Activated CD8-positive, alpha-beta T cell treated with anti-CD3 and anti-CD28 coated beads for 36 hours (primary cell): ENCODE results near the gene IQSEC3. TPM values are rescaled to one million over a fixed set of nuclear protein-coding genes. Genes with fewer than 3 reads are reported as not detected.

ENCODE experiments used
- ATAC-seq: fragments of 200-7000 bp; cut with Tn5 transposase; one replicate; pipeline ENCODE4 v1.10.0; 2021; ENCODE audit warnings: mild to moderate bottlenecking, moderate library complexity
- CTCF ChIA-PET: fragments of 350-600 bp; sonication (Branson Sonifier 250); formaldehyde crosslinking; loops from one replicate; lab custom pipeline; 2021; ENCODE audit warnings: antibody characterized with exemption; lab: Charles Lee
- POLR2A ChIA-PET: fragments of 350-600 bp; sonication (Branson Sonifier 250); formaldehyde crosslinking; loops from one replicate; lab custom pipeline; 2021; ENCODE audit warnings: antibody characterized with exemption; lab: Charles Lee
- DNase-seq: peaks from one replicate; pipeline ENCODE4 v3.0.0-alpha.2; 2020
- H3K27ac Mint-ChIP-seq: one replicate; pipeline ENCODE4 v1.8.0; 2021; ENCODE audit warnings: mild to moderate bottlenecking, mixed read lengths
- H3K27me3 Mint-ChIP-seq: one replicate; pipeline ENCODE4 v1.8.0; 2021; ENCODE audit warnings: mixed read lengths
- H3K36me3 Mint-ChIP-seq: one replicate; pipeline ENCODE4 v1.8.0; 2021; ENCODE audit warnings: low read depth, mixed read lengths
- H3K4me1 Mint-ChIP-seq: one replicate; pipeline ENCODE4 v1.8.0; 2021; ENCODE audit warnings: low read depth, mixed read lengths
- H3K4me3 Mint-ChIP-seq: one replicate; pipeline ENCODE4 v1.8.0; 2021; ENCODE audit warnings: mild to moderate bottlenecking, moderate library complexity, mixed read lengths
- H3K9me3 Mint-ChIP-seq: one replicate; pipeline ENCODE4 v1.8.0; 2021; ENCODE audit warnings: mixed read lengths
- CTCF ChIP-seq: fragments of 200-600 bp; IDR thresholded peaks from one replicate; pipeline ENCODE4 v1.8.0; 2022; ENCODE audit warnings: antibody characterized with exemption, mild to moderate bottlenecking
- intact Hi-C: fragments of 100-400 bp; cut with micrococcal nuclease; formaldehyde crosslinking; loops from one replicate; pipeline ENCODE4 v1.10.0; 2022
- total RNA-seq, 2 experiments: library from RNA; stranded (reverse); gene quantifications; one replicate each; pipeline ENCODE4 v1.2.3, GENCODE V29; 2021

IQSEC3 gene
- total RNA-seq, 2 experiments from 2014 or later = 2.5 to 2.7 TPM

DNA sequence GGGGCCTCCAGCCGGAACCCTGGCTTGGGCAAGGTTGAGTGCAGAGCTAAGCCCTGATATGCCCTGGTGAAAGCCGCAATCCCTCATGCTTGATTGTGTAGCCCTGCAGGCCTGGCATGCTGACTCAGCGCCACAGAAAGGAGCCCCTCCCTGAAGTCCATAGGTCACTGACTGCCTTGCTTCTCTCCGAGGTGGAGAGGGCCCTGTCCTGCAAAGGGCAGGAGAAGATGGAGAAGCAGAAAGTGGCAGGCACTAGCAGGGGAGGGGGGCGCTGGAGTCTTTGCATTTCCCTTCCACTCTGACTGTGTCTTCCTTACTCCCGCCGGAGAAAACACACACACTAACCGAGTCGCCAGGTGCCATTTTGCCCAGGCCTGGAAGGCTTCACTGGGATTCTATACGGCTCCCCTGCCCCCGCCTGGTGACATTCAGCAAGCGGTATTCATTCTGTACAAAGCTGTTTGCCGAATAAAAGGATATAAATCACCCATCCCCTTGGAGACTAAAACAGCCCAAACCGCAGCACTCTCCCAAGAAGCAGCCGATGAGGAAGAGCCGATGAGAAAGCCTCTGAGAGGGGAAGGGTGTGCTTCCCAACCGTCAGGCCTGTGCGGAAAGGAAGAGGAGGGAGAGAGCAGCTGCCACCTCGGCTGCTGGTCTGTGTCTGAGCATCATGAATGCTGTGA is 77.5 kb downstream of the IQSEC3 start:
- ChIA-PET CTCF (no interaction called here), POLR2A (no interaction called here)
- Mint-ChIP-seq H3K27ac (no peak overlapping the region), H3K4me1 (peaks cover 11% of the 10 kb centered on the region), H3K27me3 (peaks cover 5% of the 10 kb centered on the region), H3K36me3 (no peaks in the 10 kb centered on the region), H3K9me3 (no peaks in the 10 kb centered on the region), H3K4me3 (no peak overlapping the region)
- intact Hi-C loops = no loop called here
- no peak for TF ChIP-seq CTCF
- no peak for ATAC-seq
- DNase-seq = no peak

GRCh38 chr12:144650-145284 is 78.2 kb downstream of the IQSEC3 start:
- H3K36me3 Mint-ChIP-seq = no peaks in the 10 kb centered on the region
- no peak for ATAC-seq
- no peak overlapping the region for H3K27ac Mint-ChIP-seq
- ChIA-PET CTCF (no interaction called here), POLR2A (no interaction called here)
- peaks cover 10% of the 10 kb centered on the region for H3K4me1 Mint-ChIP-seq
- TF ChIP-seq CTCF = no peak
- intact Hi-C loops = no loop called here
- H3K27me3 Mint-ChIP-seq = peaks cover 3% of the 10 kb centered on the region
- no peaks in the 10 kb centered on the region for H3K9me3 Mint-ChIP-seq
- no peak for DNase-seq
- H3K4me3 Mint-ChIP-seq = no peak overlapping the region

DNA sequence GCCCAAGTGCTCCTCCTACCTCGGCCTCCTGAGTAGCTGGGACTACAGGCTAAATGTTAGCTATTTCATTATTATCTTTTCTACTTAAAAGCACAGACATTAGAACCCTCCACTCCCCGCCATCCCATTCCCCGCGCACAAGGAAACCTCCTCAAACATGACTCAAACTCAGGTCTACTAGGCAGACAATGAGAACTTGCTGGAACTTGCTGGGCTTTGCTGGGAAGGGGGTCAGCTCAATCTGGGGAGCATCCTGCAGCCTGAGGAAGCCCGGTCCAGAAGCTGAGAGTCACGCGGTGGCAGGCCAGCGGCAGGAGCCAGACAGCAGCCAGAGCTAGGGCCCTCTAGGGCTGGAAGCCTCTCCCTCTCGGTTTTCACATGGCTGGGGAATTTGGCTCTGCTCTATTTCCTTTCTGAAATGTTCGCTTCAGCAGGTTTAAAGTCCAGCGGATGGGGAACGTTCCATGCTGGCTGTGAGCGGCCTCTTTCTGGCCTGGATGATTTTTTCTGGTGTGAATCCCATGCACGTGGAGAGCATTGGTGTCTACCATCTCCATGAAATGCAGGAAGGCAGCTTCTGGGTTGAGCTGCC is 78.9 kb downstream of the IQSEC3 start:
- H3K36me3 Mint-ChIP-seq = no peaks in the 10 kb centered on the region
- no peaks in the 10 kb centered on the region for H3K27me3 Mint-ChIP-seq
- ChIA-PET POLR2A (no interaction called here), CTCF (no interaction called here)
- TF ChIP-seq CTCF = no peak
- H3K4me3 Mint-ChIP-seq = no peak overlapping the region
- H3K4me1 Mint-ChIP-seq = peaks cover 5% of the 10 kb centered on the region
- no peaks in the 10 kb centered on the region for H3K9me3 Mint-ChIP-seq
- ATAC-seq (no peak), DNase-seq (no peak)
- intact Hi-C loops = no loop called here
- H3K27ac Mint-ChIP-seq = no peak overlapping the region

- intact Hi-C loops = no loop called here
- no peaks in the 10 kb centered on the region for H3K9me3 Mint-ChIP-seq
- H3K27ac Mint-ChIP-seq = no peak overlapping the region
- ChIA-PET POLR2A (no interaction called here), CTCF (no interaction called here)
- no peak overlapping the region for H3K4me3 Mint-ChIP-seq
- DNase-seq (no peak), ATAC-seq (no peak)
- no peaks in the 10 kb centered on the region for H3K36me3 Mint-ChIP-seq
- TF ChIP-seq CTCF = no peak
- H3K27me3 Mint-ChIP-seq = no peaks in the 10 kb centered on the region
- H3K4me1 Mint-ChIP-seq = peaks cover 4% of the 10 kb centered on the region
Measured at GRCh38 chr12:147242-147641, 80.7 kb downstream of the IQSEC3 start.
